Raji (cell line): ENCODE results near the gene EXOC6B.

Source experiments
- POLR2A ChIP-seq: IDR thresholded peaks from 2 replicates; pipeline ENCODE4 v1.6.1; 2011; ENCODE audit warnings: low read depth, low read length, control low read depth; ENCODE audit not compliant: insufficient read depth

Gene EXOC6B

GRCh38 chr2:72222829-72223564 is 602.8 kb downstream of the EXOC6B start:
- no peak for TF ChIP-seq POLR2A

- TF ChIP-seq POLR2A: no peak
Observed at GRCh38 chr2:72220170-72220569, 605.7 kb downstream of the EXOC6B start.

GRCh38 chr2:72214429-72215143 is 611.2 kb downstream of the EXOC6B start:
- TF ChIP-seq POLR2A: no peak

- TF ChIP-seq POLR2A: no peak
Observed at GRCh38 chr2:72212486-72212855, 613.4 kb downstream of the EXOC6B start.

GRCh38 chr2:72211777-72212485 is 613.9 kb downstream of the EXOC6B start:
- no peak for TF ChIP-seq POLR2A

GRCh38 chr2:72211350-72211749 is 614.5 kb downstream of the EXOC6B start:
- TF ChIP-seq POLR2A: no peak

GRCh38 chr2:72210470-72210869 is 615.4 kb downstream of the EXOC6B start:
- no peak for TF ChIP-seq POLR2A

GRCh38 chr2:72208225-72208624 is 617.6 kb downstream of the EXOC6B start:
- TF ChIP-seq POLR2A: no peak

GRCh38 chr2:72207334-72207733 is 618.5 kb downstream of the EXOC6B start:
- TF ChIP-seq POLR2A: no peak

GRCh38 chr2:72205504-72205881 is 620.3 kb downstream of the EXOC6B start:
- no peak for TF ChIP-seq POLR2A

- no peak for TF ChIP-seq POLR2A
Observed at GRCh38 chr2:72204786-72205503, 620.9 kb downstream of the EXOC6B start.

GRCh38 chr2:72204156-72204785 is 621.6 kb downstream of the EXOC6B start:
- TF ChIP-seq POLR2A: no peak

- TF ChIP-seq POLR2A: no peak
Observed at GRCh38 chr2:72198532-72199241, 627.1 kb downstream of the EXOC6B start.

GRCh38 chr2:72193723-72194122 is 632.1 kb downstream of the EXOC6B start:
- TF ChIP-seq POLR2A: no peak
